HG03378 (cell line): ENCODE results near the gene FAM9B.
"Not testable (repeated sequence)": the region's sequence is repeated elsewhere in the genome, so short reads cannot be mapped to it uniquely, and the experiment has no call there.

Source experiments
- ATAC-seq: cut with Tn5 transposase; IDR thresholded peaks from one replicate; pipeline ENCODE4 v1.9.1; 2021; ENCODE audit warnings: mild to moderate bottlenecking, moderate library complexity; ENCODE audit not compliant: unreplicated experiment

FAM9B gene

GRCh38 chrX:9033989-9034388 lies at the start of gene FAM9B:
TSS of gene FAM9B (minus strand) at chrX:9034127. CDS start at chrX:9032986, 1,141 bp downstream.
- no peak for ATAC-seq

GRCh38 chrX:9081271-9081670 lies 47.3 kb upstream of the FAM9B start:
- ATAC-seq = no peak

- ATAC-seq = no peak
These were observed 40.4 kb upstream of the FAM9B start for GRCh38 chrX:9074326-9074725.

- no peak for ATAC-seq
These were observed 38.4 kb upstream of the FAM9B start for GRCh38 chrX:9072281-9072680.

- no peak for ATAC-seq
These were observed 37.2 kb upstream of the FAM9B start for GRCh38 chrX:9071031-9071650.

- no peak for ATAC-seq
These were observed 35.6 kb upstream of the FAM9B start for GRCh38 chrX:9069573-9069972.

- no peak for ATAC-seq
These were observed 30.8 kb upstream of the FAM9B start for GRCh38 chrX:9064694-9065093.

- ATAC-seq = no peak
These were observed 28.7 kb upstream of the FAM9B start for GRCh38 chrX:9062641-9063040.

GRCh38 chrX:9055354-9055753 lies 21.4 kb upstream of the FAM9B start:
- ATAC-seq = no peak

- ATAC-seq = no peak
These were observed 18.2 kb upstream of the FAM9B start for GRCh38 chrX:9052081-9052480.

GRCh38 chrX:9050331-9050730 lies 16.4 kb upstream of the FAM9B start:
- no peak for ATAC-seq

GRCh38 chrX:9048801-9049200 lies 14.9 kb upstream of the FAM9B start:
- no peak for ATAC-seq

GRCh38 chrX:9038244-9038643 lies 4.3 kb upstream of the FAM9B start:
- ATAC-seq = no peak

- no peak for ATAC-seq
These were observed 3.4 kb upstream of the FAM9B start for GRCh38 chrX:9037296-9037695.

- no peak for ATAC-seq
These were observed 341 bp downstream of the FAM9B start for GRCh38 chrX:9033586-9033985.

- no peak for ATAC-seq
These were observed 748 bp downstream of the FAM9B start for GRCh38 chrX:9033179-9033578.

- ATAC-seq = no peak
These were observed 10.6 kb downstream of the FAM9B start for GRCh38 chrX:9023293-9023692.

- no peak for ATAC-seq
These were observed 14.8 kb downstream of the FAM9B start for GRCh38 chrX:9019151-9019550.

GRCh38 chrX:9018332-9018731 lies 15.6 kb downstream of the FAM9B start:
- ATAC-seq = not testable (repeated sequence)

- ATAC-seq = no peak
These were observed 30.9 kb downstream of the FAM9B start for GRCh38 chrX:9003041-9003440.

GRCh38 chrX:8988446-8988845 lies 45.5 kb downstream of the FAM9B start:
- no peak for ATAC-seq

GRCh38 chrX:8987672-8988250 lies 46.2 kb downstream of the FAM9B start:
- ATAC-seq = no peak

GRCh38 chrX:8984231-8984630 lies 49.7 kb downstream of the FAM9B start:
- ATAC-seq = no peak
